ENCODE data around the gene CCDC69. TPM values are rescaled to one million over a fixed set of nuclear protein-coding genes. Genes with fewer than 3 reads are reported as not detected.
A peak's percentile ranks its signal among the peaks of the same experiment; 100 is the strongest.

The CCDC69 gene
- total RNA-seq, 1 donor from 2014 or later: 109 TPM

- TF ChIP-seq CTCF (IDR thresholded peaks at IDR 0.05): no peak
- peak overlapping the region; percentile 62 for H3K4me3 Mint-ChIP-seq
- intact Hi-C loops (cut with micrococcal nuclease): loop anchor here (1.0 kb wide), 2 partner anchors 9 to 19 kb away; partner anchors contain the start of gene CCDC69
- H3K36me3 Mint-ChIP-seq (ENCODE audit: low read depth): no peaks in the 10 kb centered on the region
- H3K4me1 Mint-ChIP-seq: peaks cover 82% of the 10 kb centered on the region
- CTCF ChIA-PET: interaction anchor here (2.2 to 3.2 kb wide), 3 partner anchors 10 to 108 kb away, joined by 13 to 26 read pairs (median 18); partner anchors contain the start of gene CCDC69
- POLR2A ChIA-PET: interaction anchor here (0.7 to 3.8 kb wide), 6 partner anchors 11 to 102 kb away, joined by 3 to 63 read pairs (median 13); partner anchors contain the start of genes CCDC69 and GM2A
- ATAC-seq (ENCODE audit: low read depth) (peak; percentile 33), DNase-seq (no peak)
- no peaks in the 10 kb centered on the region for H3K9me3 Mint-ChIP-seq
- no peaks in the 10 kb centered on the region for H3K27me3 Mint-ChIP-seq
- H3K27ac Mint-ChIP-seq: peak overlapping the region; percentile 89
Observed at GRCh38 chr5:151233616-151234085, 9.8 kb upstream of the CCDC69 start.

GRCh38 chr5:151231359-151231758 is 7.5 kb upstream of the CCDC69 start:
- Mint-ChIP-seq H3K4me1 (peaks cover 71% of the 10 kb centered on the region), H3K27me3 (no peaks in the 10 kb centered on the region), H3K27ac (peak overlapping the region; percentile 24), H3K9me3 (no peaks in the 10 kb centered on the region), H3K36me3 (ENCODE audit: low read depth) (no peaks in the 10 kb centered on the region), H3K4me3 (no peak overlapping the region)
- DNase-seq (no peak), ATAC-seq (ENCODE audit: low read depth) (no peak)
- CTCF ChIA-PET: interaction anchor here (0.8 to 1.3 kb wide), 2 partner anchors 66 to 106 kb away, joined by 3 to 4 read pairs; no protein-coding TSS in a partner anchor
- intact Hi-C loops (cut with micrococcal nuclease): no loop called here
- POLR2A ChIA-PET: interaction anchor here (0.7 to 1.3 kb wide), 4 partner anchors 21 to 102 kb away, joined by 3 to 8 read pairs (median 4); partner anchors contain the start of gene GM2A
- no peak for TF ChIP-seq CTCF (IDR thresholded peaks at IDR 0.05)

GRCh38 chr5:151230048-151230680 is 6.3 kb upstream of the CCDC69 start:
- ChIA-PET CTCF (interaction anchor here (0.7 to 1.4 kb wide), 3 partner anchors 8 to 104 kb away, joined by 3 to 5 read pairs (median 3); no protein-coding TSS in a partner anchor), POLR2A (interaction anchor here (0.6 to 1.1 kb wide), 3 partner anchors 11 to 27 kb away, joined by 3 read pairs; partner anchors contain the start of gene GM2A)
- Mint-ChIP-seq H3K9me3 (no peaks in the 10 kb centered on the region), H3K4me1 (peaks cover 67% of the 10 kb centered on the region), H3K27me3 (no peaks in the 10 kb centered on the region), H3K4me3 (no peak overlapping the region), H3K27ac (no peak overlapping the region), H3K36me3 (ENCODE audit: low read depth) (no peaks in the 10 kb centered on the region)
- ATAC-seq (ENCODE audit: low read depth) (no peak), DNase-seq (no peak)
- no peak for TF ChIP-seq CTCF (IDR thresholded peaks at IDR 0.05)
- intact Hi-C loops (cut with micrococcal nuclease): no loop called here

GRCh38 chr5:151228986-151229385 is 5.1 kb upstream of the CCDC69 start:
- DNase-seq: no peak
- no peaks in the 10 kb centered on the region for H3K36me3 Mint-ChIP-seq (ENCODE audit: low read depth)
- intact Hi-C loops (cut with micrococcal nuclease): no loop called here
- ChIA-PET POLR2A (interaction anchor here (2.0 kb wide), 1 partner anchor 15 kb away, joined by 8 read pairs; no protein-coding TSS in a partner anchor), CTCF (interaction anchor here (1.4 kb wide), 1 partner anchor 10 kb away, joined by 5 read pairs; no protein-coding TSS in a partner anchor)
- H3K27ac Mint-ChIP-seq: no peak overlapping the region
- no peak overlapping the region for H3K4me3 Mint-ChIP-seq
- no peaks in the 10 kb centered on the region for H3K9me3 Mint-ChIP-seq
- TF ChIP-seq CTCF (IDR thresholded peaks at IDR 0.05): no peak
- ATAC-seq (ENCODE audit: low read depth): no peak
- no peaks in the 10 kb centered on the region for H3K27me3 Mint-ChIP-seq
- H3K4me1 Mint-ChIP-seq: peaks cover 65% of the 10 kb centered on the region

GRCh38 chr5:151227918-151228447 is 4.1 kb upstream of the CCDC69 start:
- Mint-ChIP-seq H3K4me3 (no peak overlapping the region), H3K27me3 (no peaks in the 10 kb centered on the region), H3K36me3 (ENCODE audit: low read depth) (peaks cover 5% of the 10 kb centered on the region), H3K4me1 (peaks cover 59% of the 10 kb centered on the region), H3K9me3 (no peaks in the 10 kb centered on the region), H3K27ac (peak overlapping the region; percentile 46)
- no peak for TF ChIP-seq CTCF (IDR thresholded peaks at IDR 0.05)
- CTCF ChIA-PET: interaction anchor here (1.3 kb wide), 1 partner anchor 102 kb away, joined by 3 read pairs; no protein-coding TSS in a partner anchor
- intact Hi-C loops (cut with micrococcal nuclease): no loop called here
- no peak for DNase-seq
- ATAC-seq (ENCODE audit: low read depth): no peak
- POLR2A ChIA-PET: interaction anchor here (2.0 kb wide), 1 partner anchor 14 kb away, joined by 8 read pairs; no protein-coding TSS in a partner anchor

Measured in activated B cell treated with CpG ODN at 0.5 μM for 24 hours (primary cell).